ENCODE results near the gene TGFBR3. TPM values are rescaled to one million over a fixed set of nuclear protein-coding genes. Genes with fewer than 3 reads are reported as not detected.

The TGFBR3 gene
- polyA plus RNA-seq, 1 donor from 2014 or later, result 2.3 TPM

- Mint-ChIP-seq H3K27me3 (peaks cover 2% of the 10 kb centered on the region), H3K27ac (no peak overlapping the region), H3K4me1 (no peaks in the 10 kb centered on the region), H3K9me3 (no peaks in the 10 kb centered on the region), H3K4me3 (no peak overlapping the region), H3K36me3 (no peaks in the 10 kb centered on the region)
These were observed 120.0 kb downstream of the TGFBR3 start for GRCh38 chr1:91765880-91766443.

- H3K27ac Mint-ChIP-seq, result no peak overlapping the region
- no peaks in the 10 kb centered on the region for H3K4me1 Mint-ChIP-seq
- H3K9me3 Mint-ChIP-seq, result no peaks in the 10 kb centered on the region
- H3K36me3 Mint-ChIP-seq, result no peaks in the 10 kb centered on the region
- no peak overlapping the region for H3K4me3 Mint-ChIP-seq
- H3K27me3 Mint-ChIP-seq, result peaks cover 2% of the 10 kb centered on the region
These were observed 120.7 kb downstream of the TGFBR3 start for GRCh38 chr1:91765293-91765692.

GRCh38 chr1:91764471-91765115 lies 121.4 kb downstream of the TGFBR3 start:
- no peaks in the 10 kb centered on the region for H3K4me1 Mint-ChIP-seq
- H3K9me3 Mint-ChIP-seq, result no peaks in the 10 kb centered on the region
- H3K4me3 Mint-ChIP-seq, result no peak overlapping the region
- no peak overlapping the region for H3K27ac Mint-ChIP-seq
- peaks cover 2% of the 10 kb centered on the region for H3K27me3 Mint-ChIP-seq
- H3K36me3 Mint-ChIP-seq, result no peaks in the 10 kb centered on the region

GRCh38 chr1:91763252-91763651 lies 122.7 kb downstream of the TGFBR3 start:
- H3K4me1 Mint-ChIP-seq, result no peaks in the 10 kb centered on the region
- H3K4me3 Mint-ChIP-seq, result no peak overlapping the region
- H3K27me3 Mint-ChIP-seq, result peaks cover 2% of the 10 kb centered on the region
- no peaks in the 10 kb centered on the region for H3K9me3 Mint-ChIP-seq
- no peaks in the 10 kb centered on the region for H3K36me3 Mint-ChIP-seq
- no peak overlapping the region for H3K27ac Mint-ChIP-seq

- H3K4me3 Mint-ChIP-seq, result no peak overlapping the region
- H3K36me3 Mint-ChIP-seq, result no peaks in the 10 kb centered on the region
- no peaks in the 10 kb centered on the region for H3K4me1 Mint-ChIP-seq
- no peak overlapping the region for H3K27ac Mint-ChIP-seq
- H3K9me3 Mint-ChIP-seq, result no peaks in the 10 kb centered on the region
- H3K27me3 Mint-ChIP-seq, result peaks cover 2% of the 10 kb centered on the region
These were observed 124.6 kb downstream of the TGFBR3 start for GRCh38 chr1:91761295-91761721.

GRCh38 chr1:91760512-91760911 lies 125.4 kb downstream of the TGFBR3 start:
- H3K9me3 Mint-ChIP-seq, result no peaks in the 10 kb centered on the region

GRCh38 chr1:91759076-91759475 lies 126.9 kb downstream of the TGFBR3 start:
- H3K4me1 Mint-ChIP-seq, result no peaks in the 10 kb centered on the region
- no peaks in the 10 kb centered on the region for H3K9me3 Mint-ChIP-seq
- no peak overlapping the region for H3K27ac Mint-ChIP-seq
- no peaks in the 10 kb centered on the region for H3K36me3 Mint-ChIP-seq
- H3K4me3 Mint-ChIP-seq, result no peak overlapping the region
- no peaks in the 10 kb centered on the region for H3K27me3 Mint-ChIP-seq

More at GRCh38 chr1:91760512-91760911, 125.4 kb downstream of the TGFBR3 start:
- Mint-ChIP-seq H3K4me3 (no peak overlapping the region), H3K4me1 (no peaks in the 10 kb centered on the region), H3K36me3 (no peaks in the 10 kb centered on the region), H3K27ac (no peak overlapping the region), H3K27me3 (peaks cover 2% of the 10 kb centered on the region)

GRCh38 chr1:91757763-91758460 lies 128.0 kb downstream of the TGFBR3 start:
- H3K4me3 Mint-ChIP-seq, result no peak overlapping the region
- no peaks in the 10 kb centered on the region for H3K9me3 Mint-ChIP-seq
- H3K27me3 Mint-ChIP-seq, result no peaks in the 10 kb centered on the region
- peaks cover 2 to 5% (median 2%) of the 10 kb centered on the region in 3 donors for H3K4me1 Mint-ChIP-seq
- H3K36me3 Mint-ChIP-seq, result no peaks in the 10 kb centered on the region
- no peak overlapping the region for H3K27ac Mint-ChIP-seq

GRCh38 chr1:91755702-91756287 lies 130.2 kb downstream of the TGFBR3 start:
- Mint-ChIP-seq H3K36me3 (no peaks in the 10 kb centered on the region), H3K9me3 (no peaks in the 10 kb centered on the region), H3K27ac (no peak overlapping the region), H3K4me1 (peaks cover 2 to 5% (median 3%) of the 10 kb centered on the region in 3 donors), H3K27me3 (no peaks in the 10 kb centered on the region), H3K4me3 (no peak overlapping the region)

- H3K4me1 Mint-ChIP-seq, result peaks cover 2 to 5% (median 3%) of the 10 kb centered on the region in 3 donors
- H3K36me3 Mint-ChIP-seq, result no peaks in the 10 kb centered on the region
- no peak overlapping the region for H3K4me3 Mint-ChIP-seq
- H3K9me3 Mint-ChIP-seq, result no peaks in the 10 kb centered on the region
- H3K27me3 Mint-ChIP-seq, result no peaks in the 10 kb centered on the region
- no peak overlapping the region for H3K27ac Mint-ChIP-seq
These were observed 131.0 kb downstream of the TGFBR3 start for GRCh38 chr1:91754816-91755580.

- H3K9me3 Mint-ChIP-seq, result no peaks in the 10 kb centered on the region
- peaks cover 2 to 5% (median 3%) of the 10 kb centered on the region in 3 donors for H3K4me1 Mint-ChIP-seq
- no peak overlapping the region for H3K27ac Mint-ChIP-seq
- no peaks in the 10 kb centered on the region for H3K27me3 Mint-ChIP-seq
- H3K4me3 Mint-ChIP-seq, result no peak overlapping the region
- H3K36me3 Mint-ChIP-seq, result no peaks in the 10 kb centered on the region
These were observed 131.6 kb downstream of the TGFBR3 start for GRCh38 chr1:91754348-91754747.

- H3K27ac Mint-ChIP-seq, result no peak overlapping the region
- H3K4me1 Mint-ChIP-seq, result peaks cover 2 to 5% (median 3%) of the 10 kb centered on the region in 3 donors
- H3K9me3 Mint-ChIP-seq, result no peaks in the 10 kb centered on the region
- H3K4me3 Mint-ChIP-seq, result no peak overlapping the region
- no peaks in the 10 kb centered on the region for H3K27me3 Mint-ChIP-seq
- H3K36me3 Mint-ChIP-seq, result no peaks in the 10 kb centered on the region
These were observed 132.1 kb downstream of the TGFBR3 start for GRCh38 chr1:91753878-91754277.

- Mint-ChIP-seq H3K4me1 (peaks cover 2 to 5% (median 3%) of the 10 kb centered on the region in 3 donors), H3K9me3 (no peaks in the 10 kb centered on the region), H3K36me3 (no peaks in the 10 kb centered on the region)
These were observed 133.6 kb downstream of the TGFBR3 start for GRCh38 chr1:91752324-91752723.

GRCh38 chr1:91751275-91751674 lies 134.7 kb downstream of the TGFBR3 start:
- H3K4me1 Mint-ChIP-seq, result peaks cover 2 to 5% (median 3%) of the 10 kb centered on the region in 3 donors

More at GRCh38 chr1:91752324-91752723, 133.6 kb downstream of the TGFBR3 start:
- Mint-ChIP-seq H3K27ac (no peak overlapping the region), H3K4me3 (no peak overlapping the region), H3K27me3 (no peaks in the 10 kb centered on the region)

More at GRCh38 chr1:91751275-91751674, 134.7 kb downstream of the TGFBR3 start:
- Mint-ChIP-seq H3K9me3 (no peaks in the 10 kb centered on the region), H3K36me3 (no peaks in the 10 kb centered on the region), H3K27me3 (no peaks in the 10 kb centered on the region), H3K27ac (no peak overlapping the region), H3K4me3 (no peak overlapping the region)
